Stimulated activated memory B cell treated with anti-CD40 and anti-IgM and Interleukin-4, amounts not matched to agents 10 μg/mL and 1 μg/mL and 100 μg/mL, for 72 hours (primary cell): Measurements from ENCODE around the gene FKBP9.
"Not testable (repeated sequence)": the region's sequence is repeated elsewhere in the genome, so short reads cannot be mapped to it uniquely, and the experiment has no call there.

Experiments used
- ATAC-seq: fragments of 150-1000 bp; cut with Tn5 transposase; 2 replicates; pipeline ENCODE4 v1.10.0; 2021
- H3K27ac Mint-ChIP-seq: one replicate; pipeline ENCODE4 v1.8.0; 2022; ENCODE audit warnings: mild to moderate bottlenecking, mixed read lengths
- H3K27me3 Mint-ChIP-seq: one replicate; pipeline ENCODE4 v1.8.0; 2022; ENCODE audit warnings: mixed read lengths
- H3K36me3 Mint-ChIP-seq: one replicate; pipeline ENCODE4 v1.8.0; 2022; ENCODE audit warnings: mixed read lengths
- H3K4me1 Mint-ChIP-seq: one replicate; pipeline ENCODE4 v1.8.0; 2022; ENCODE audit warnings: mixed read lengths
- H3K4me3 Mint-ChIP-seq: one replicate; pipeline ENCODE4 v1.8.0; 2022; ENCODE audit warnings: mild to moderate bottlenecking, moderate library complexity, mixed read lengths
- H3K9me3 Mint-ChIP-seq: one replicate; pipeline ENCODE4 v1.8.0; 2022; ENCODE audit warnings: mixed read lengths

FKBP9 gene, protein sequence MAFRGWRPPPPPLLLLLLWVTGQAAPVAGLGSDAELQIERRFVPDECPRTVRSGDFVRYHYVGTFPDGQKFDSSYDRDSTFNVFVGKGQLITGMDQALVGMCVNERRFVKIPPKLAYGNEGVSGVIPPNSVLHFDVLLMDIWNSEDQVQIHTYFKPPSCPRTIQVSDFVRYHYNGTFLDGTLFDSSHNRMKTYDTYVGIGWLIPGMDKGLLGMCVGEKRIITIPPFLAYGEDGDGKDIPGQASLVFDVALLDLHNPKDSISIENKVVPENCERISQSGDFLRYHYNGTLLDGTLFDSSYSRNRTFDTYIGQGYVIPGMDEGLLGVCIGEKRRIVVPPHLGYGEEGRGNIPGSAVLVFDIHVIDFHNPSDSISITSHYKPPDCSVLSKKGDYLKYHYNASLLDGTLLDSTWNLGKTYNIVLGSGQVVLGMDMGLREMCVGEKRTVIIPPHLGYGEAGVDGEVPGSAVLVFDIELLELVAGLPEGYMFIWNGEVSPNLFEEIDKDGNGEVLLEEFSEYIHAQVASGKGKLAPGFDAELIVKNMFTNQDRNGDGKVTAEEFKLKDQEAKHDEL

DNA sequence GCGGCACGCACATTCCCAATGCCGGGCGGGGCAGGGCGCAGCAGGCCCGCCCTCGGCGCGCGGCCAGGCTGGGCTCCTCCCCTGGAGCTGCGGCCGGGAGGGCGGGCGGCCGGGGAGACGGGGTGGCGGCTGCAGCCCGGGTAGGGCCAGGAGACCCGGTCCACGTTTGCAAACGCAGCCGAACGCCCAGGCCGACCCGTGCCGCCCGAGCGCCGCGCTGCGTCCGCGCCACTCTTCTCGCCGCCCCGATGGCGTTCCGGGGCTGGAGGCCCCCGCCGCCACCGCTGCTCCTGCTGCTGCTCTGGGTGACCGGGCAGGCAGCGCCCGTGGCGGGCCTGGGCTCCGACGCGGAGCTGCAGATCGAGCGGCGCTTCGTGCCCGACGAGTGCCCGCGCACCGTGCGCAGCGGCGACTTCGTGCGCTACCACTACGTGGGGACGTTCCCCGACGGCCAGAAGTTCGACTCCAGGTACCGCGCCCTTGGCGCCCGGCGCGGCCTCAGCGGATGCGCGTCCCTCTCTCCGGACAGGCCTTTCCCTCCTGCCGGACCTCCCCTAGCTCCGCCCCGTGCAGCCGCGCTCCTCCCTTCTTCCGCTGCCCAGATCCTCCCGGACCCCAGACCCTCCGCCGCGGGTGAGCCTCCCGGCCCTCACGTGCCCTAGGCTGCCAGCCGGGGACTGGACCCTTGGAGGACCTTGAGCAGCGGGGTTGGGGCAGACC, at the start of gene FKBP9:
TSS of gene FKBP9 (plus strand) at position 115 of the 720 bp plus-strand sequence. CDS start at position 249, 134 bp downstream.
- no peaks in the 10 kb centered on the region for H3K36me3 Mint-ChIP-seq
- H3K9me3 Mint-ChIP-seq, result no peaks in the 10 kb centered on the region

DNA sequence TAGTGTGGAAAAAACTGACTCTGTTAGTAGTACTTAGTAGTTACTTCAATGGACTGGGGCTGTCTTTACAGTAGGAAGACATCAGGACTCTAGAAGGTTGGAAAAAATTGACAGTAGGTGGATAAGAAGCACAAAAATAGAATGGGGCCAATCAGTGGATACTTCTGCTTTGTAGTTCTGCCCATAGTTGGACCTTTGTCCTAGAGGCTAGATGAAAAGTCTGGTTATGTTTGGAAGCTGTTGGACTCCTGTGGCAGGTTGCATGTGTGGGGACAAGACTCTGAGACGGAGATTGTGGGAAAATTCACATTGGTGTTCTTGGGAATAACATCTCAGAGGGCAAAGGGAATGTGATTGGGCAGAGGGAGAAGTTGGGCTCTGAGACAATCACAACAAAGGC, 47.0 kb upstream of the FKBP9 start:
- Mint-ChIP-seq H3K9me3 (no peaks in the 10 kb centered on the region), H3K36me3 (peaks cover 5% of the 10 kb centered on the region), H3K4me1 (no peaks in the 10 kb centered on the region), H3K27ac (no peak overlapping the region), H3K27me3 (no peaks in the 10 kb centered on the region), H3K4me3 (no peak overlapping the region)
- no peak for ATAC-seq

More for the DNA sequence above, at the start of gene FKBP9:
- Mint-ChIP-seq H3K4me1 (peaks cover 6% of the 10 kb centered on the region), H3K27ac (peak within 1 kb of the TSS; percentile 9), H3K27me3 (peaks cover 17% of the 10 kb centered on the region), H3K4me3 (peak within 1 kb of the TSS; percentile 77)
- peak; percentile 83 for ATAC-seq

DNA sequence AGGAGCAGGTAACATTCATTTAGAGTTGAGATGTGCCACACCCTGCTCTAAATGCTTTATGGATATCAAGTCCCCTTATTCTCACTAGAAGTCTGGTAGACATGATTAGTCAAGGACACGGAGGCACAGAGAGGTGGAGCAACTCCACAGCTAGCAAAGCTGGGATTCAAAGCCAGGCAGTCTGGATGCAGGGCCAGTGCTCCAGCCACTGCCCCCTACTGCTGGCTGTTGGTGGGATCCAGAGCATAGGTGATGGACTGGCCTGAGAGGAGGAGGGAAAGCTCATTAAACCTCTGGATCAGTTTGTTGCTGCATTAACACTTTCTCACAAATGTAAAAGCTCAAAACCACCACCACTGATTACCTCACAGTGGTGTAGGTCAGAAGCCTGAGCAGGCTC, 43.1 kb upstream of the FKBP9 start:
- Mint-ChIP-seq H3K4me3 (no peak overlapping the region), H3K27me3 (no peaks in the 10 kb centered on the region), H3K27ac (no peak overlapping the region), H3K9me3 (no peaks in the 10 kb centered on the region), H3K4me1 (no peaks in the 10 kb centered on the region), H3K36me3 (peaks cover 22% of the 10 kb centered on the region)
- no peak for ATAC-seq

DNA sequence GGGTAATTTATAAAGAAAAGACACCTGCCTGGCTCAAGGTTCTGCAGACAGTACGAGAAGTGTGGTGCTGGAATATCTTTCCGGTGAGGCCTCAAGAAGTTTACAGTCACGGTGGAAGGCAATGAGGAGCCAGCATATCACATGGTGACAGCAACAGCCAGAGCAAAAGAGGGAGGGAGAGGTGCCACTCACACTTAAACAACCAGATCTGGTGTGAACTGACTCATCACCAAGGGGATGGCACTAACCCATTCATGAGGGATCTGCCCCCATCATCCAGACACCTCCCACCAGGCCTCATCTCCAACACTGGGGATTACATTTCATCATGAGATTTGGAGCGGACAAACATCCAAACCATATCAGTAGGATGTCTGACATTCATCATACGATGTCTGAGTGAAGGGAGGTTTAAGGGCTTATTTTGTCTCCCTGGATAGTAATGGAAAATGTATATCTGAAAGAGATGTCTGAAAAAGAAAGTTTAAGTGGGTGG, 42.2 kb upstream of the FKBP9 start:
- ATAC-seq, result no peak
- H3K27ac Mint-ChIP-seq, result no peak overlapping the region

DNA sequence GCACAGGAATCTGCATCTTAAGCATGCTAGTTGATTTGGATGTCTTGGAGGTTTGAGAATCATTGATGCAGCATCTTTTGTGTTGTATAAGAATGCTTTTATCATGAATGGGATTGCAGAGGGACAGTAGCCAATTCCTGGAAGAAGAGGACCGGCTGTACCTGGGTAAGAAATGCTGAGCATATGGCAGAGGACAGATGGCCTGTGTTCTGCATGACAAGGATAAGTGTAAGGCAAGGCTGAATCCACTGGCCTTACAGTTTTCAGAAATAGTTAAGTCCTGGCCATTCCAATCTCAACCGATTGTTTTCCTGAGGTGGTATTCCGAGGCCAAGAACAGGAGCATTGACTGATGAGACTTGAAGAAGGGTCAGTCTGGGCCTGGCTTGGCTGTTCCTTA, 41.2 kb upstream of the FKBP9 start:
- Mint-ChIP-seq H3K4me3 (no peak overlapping the region), H3K27me3 (no peaks in the 10 kb centered on the region), H3K4me1 (no peaks in the 10 kb centered on the region), H3K9me3 (no peaks in the 10 kb centered on the region), H3K36me3 (peaks cover 28% of the 10 kb centered on the region), H3K27ac (no peak overlapping the region)
- ATAC-seq, result no peak

More for the DNA sequence above, 42.2 kb upstream of the FKBP9 start:
- Mint-ChIP-seq H3K4me1 (no peaks in the 10 kb centered on the region), H3K4me3 (no peak overlapping the region), H3K9me3 (no peaks in the 10 kb centered on the region), H3K27me3 (no peaks in the 10 kb centered on the region), H3K36me3 (peaks cover 23% of the 10 kb centered on the region)

DNA sequence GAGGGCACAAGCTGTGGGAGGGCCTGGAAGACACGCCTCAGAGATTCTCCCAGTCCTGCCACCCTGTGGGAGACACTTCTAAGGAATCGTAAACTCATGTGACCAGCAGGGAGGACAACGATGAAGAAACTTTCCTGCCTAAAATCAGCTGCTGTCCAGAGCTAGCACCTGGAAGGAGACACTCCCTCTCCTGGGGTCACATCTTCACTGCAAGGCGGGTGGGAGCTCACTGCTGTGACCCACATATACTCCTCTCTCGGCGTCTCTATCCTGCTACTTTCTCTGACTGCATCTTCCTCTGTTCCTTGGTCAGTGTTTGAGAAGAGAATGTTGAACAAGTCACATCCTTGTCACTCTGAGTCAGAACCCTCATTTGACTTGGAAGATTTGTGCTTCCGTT, 40.2 kb upstream of the FKBP9 start:
- H3K4me1 Mint-ChIP-seq, ATAC-seq, H3K9me3 Mint-ChIP-seq, H3K27ac Mint-ChIP-seq, H3K27me3 Mint-ChIP-seq, H3K4me3 Mint-ChIP-seq: not testable (repeated sequence)
- peaks cover 31% of the 10 kb centered on the region for H3K36me3 Mint-ChIP-seq

DNA sequence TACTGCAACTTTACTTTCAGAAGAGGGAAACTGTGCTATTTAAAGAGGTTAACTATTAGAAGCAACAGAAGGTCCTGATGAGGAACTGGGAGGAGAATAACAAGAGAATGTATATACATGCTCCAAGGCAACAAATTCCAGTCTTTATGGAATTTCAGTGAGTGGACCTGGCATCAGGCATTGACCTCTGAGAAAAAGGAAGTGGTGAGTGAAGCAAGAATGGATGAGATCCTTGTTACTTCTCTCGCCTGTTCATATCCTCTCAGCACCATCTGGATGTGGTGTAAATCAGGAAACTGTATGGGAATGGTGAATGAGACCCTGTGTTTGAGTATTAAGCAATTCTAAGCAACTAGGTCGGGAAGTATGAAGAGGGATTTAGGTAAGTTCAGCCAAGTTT, 35.3 kb upstream of the FKBP9 start:
- no peaks in the 10 kb centered on the region for H3K27me3 Mint-ChIP-seq
- H3K4me1 Mint-ChIP-seq, result no peaks in the 10 kb centered on the region
- H3K9me3 Mint-ChIP-seq, result no peaks in the 10 kb centered on the region
- H3K36me3 Mint-ChIP-seq, result peaks cover 36% of the 10 kb centered on the region
- H3K4me3 Mint-ChIP-seq, result no peak overlapping the region
- no peak overlapping the region for H3K27ac Mint-ChIP-seq
- no peak for ATAC-seq

DNA sequence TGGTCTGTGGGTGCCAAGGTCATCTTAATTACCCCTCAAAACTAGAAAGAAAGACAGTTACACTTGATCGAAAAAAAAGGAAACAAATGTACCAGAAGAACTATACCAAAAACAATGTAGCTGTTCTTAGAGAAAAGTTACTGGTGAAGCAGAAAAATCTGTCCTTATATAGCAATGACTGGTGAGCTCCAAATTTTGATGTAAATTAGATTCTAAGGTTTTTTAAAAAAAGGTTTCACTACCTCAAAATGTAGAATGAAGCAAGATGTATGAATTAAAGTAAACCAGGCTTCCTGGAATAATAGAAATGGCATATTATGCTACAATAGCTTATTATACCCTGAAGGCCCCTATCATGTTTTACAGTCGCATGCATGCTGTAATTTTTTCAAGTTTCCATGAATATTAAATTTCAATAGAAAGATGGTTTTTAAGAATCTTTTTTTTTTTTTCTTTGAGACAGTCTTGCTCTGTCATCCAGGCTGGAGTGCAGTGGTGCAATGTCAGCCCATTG, 28.4 kb upstream of the FKBP9 start:
- ATAC-seq, result peak; percentile 61
- Mint-ChIP-seq H3K4me3 (no peak overlapping the region), H3K4me1 (peaks cover 27% of the 10 kb centered on the region), H3K27me3 (no peaks in the 10 kb centered on the region), H3K9me3 (no peaks in the 10 kb centered on the region), H3K36me3 (peaks cover 46% of the 10 kb centered on the region), H3K27ac (peak overlapping the region; percentile 71)

DNA sequence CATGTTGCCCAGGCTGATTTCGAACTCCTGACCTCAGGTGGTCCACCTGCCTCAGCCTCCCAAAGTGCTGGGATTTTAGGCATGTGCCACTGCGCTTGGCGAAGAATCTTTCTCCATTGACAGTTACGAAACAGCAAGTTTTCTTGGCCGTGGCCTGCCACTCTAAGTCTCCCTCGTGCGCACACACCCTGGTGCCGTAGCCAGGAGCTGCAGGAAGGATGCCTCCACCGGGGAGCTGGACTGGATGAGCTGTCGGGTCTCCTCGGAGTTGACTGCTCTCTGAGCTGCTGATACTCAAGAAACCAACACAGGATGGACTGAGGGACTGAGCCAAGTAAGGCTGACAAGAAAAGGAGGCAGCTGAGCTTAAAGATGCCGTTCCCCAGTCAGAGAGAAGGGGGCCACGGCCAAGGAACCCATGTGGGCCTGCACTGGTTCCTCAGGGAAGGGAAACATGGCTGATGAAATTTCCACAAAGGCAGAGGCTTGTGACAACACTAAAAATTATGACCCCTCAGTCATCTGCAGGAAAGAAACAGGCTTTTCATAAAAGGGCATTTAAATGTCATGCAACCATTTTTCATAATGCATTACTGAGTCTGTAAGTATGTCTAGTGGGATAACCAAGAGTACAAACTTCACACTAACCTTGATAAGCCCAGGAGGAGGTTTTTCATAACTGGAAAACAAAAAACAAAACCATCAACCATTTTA, 27.7 kb upstream of the FKBP9 start:
- H3K27me3 Mint-ChIP-seq, result no peaks in the 10 kb centered on the region
- no peaks in the 10 kb centered on the region for H3K9me3 Mint-ChIP-seq
- peaks cover 27% of the 10 kb centered on the region for H3K4me1 Mint-ChIP-seq
- no peak for ATAC-seq
- no peak overlapping the region for H3K27ac Mint-ChIP-seq
- peaks cover 44% of the 10 kb centered on the region for H3K36me3 Mint-ChIP-seq
- no peak overlapping the region for H3K4me3 Mint-ChIP-seq

DNA sequence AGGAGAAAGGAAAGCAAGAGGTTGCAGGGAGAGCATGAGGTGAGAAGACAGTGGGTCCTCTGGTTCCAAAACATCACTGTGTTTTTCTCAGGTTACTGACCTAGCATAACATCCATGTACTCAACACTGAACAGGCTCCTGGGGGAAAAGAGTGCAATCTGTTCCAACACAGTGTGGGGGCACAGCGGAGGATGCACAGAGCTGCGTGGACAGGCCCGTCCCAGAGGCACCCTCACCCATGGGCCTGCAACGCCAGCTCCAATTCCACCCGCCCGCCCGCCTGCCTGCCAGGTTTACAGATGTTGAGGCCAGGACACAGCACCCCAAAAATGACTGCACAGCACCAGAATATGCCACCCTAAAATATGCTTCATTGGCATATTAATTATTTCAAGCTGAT, 26.9 kb upstream of the FKBP9 start:
- Mint-ChIP-seq H3K4me1 (peaks cover 27% of the 10 kb centered on the region), H3K36me3 (peaks cover 41% of the 10 kb centered on the region), H3K27me3 (no peaks in the 10 kb centered on the region)

DNA sequence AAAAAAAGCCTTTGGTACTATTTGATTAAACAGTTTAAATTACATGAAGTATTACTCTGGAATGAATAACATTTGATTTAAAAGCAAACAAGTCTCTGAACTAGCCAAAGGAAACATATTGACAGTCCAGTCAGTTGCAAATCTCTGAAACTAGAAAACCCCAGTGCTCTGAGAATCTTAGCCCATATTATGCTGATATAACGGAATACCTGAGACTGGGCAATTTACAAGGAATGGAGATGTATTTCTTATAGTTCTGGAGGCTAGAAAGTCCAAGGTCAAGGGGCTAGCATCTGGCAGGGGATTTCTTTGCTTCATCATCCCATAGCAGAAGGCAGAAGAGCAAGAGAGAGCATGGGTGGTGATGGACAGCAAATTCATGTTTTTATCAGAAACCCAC, 21.7 kb upstream of the FKBP9 start:
- ATAC-seq, result no peak
- H3K4me1 Mint-ChIP-seq, result peaks cover 7% of the 10 kb centered on the region
- H3K36me3 Mint-ChIP-seq, result peaks cover 21% of the 10 kb centered on the region
- no peaks in the 10 kb centered on the region for H3K9me3 Mint-ChIP-seq
- no peaks in the 10 kb centered on the region for H3K27me3 Mint-ChIP-seq
- no peak overlapping the region for H3K27ac Mint-ChIP-seq
- H3K4me3 Mint-ChIP-seq, result no peak overlapping the region

More for the DNA sequence above, 26.9 kb upstream of the FKBP9 start:
- Mint-ChIP-seq H3K4me3 (no peak overlapping the region), H3K9me3 (no peaks in the 10 kb centered on the region), H3K27ac (no peak overlapping the region)
- ATAC-seq, result no peak

DNA sequence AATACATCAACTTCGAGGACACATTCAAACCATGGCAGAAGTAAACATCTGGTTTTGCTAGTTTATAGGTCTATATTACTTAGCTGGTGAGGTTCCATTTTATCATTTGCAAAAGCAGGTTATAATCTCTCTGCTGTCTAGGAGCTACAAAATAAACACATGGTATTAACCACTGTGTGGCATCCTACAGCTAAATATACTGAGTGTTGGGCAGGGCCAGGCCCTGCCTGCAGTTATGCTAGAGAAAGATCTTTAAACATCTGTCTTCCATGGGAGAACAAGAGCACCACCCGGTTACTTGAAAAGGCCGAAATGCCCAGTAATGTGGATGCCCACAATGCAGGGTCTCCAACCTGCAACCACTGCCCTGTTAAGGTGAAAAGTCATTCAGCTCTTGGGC, 20.6 kb upstream of the FKBP9 start:
- no peak for ATAC-seq
- Mint-ChIP-seq H3K27ac (no peak overlapping the region), H3K27me3 (no peaks in the 10 kb centered on the region), H3K4me1 (peaks cover 10% of the 10 kb centered on the region), H3K4me3 (no peak overlapping the region), H3K9me3 (no peaks in the 10 kb centered on the region), H3K36me3 (peaks cover 12% of the 10 kb centered on the region)

DNA sequence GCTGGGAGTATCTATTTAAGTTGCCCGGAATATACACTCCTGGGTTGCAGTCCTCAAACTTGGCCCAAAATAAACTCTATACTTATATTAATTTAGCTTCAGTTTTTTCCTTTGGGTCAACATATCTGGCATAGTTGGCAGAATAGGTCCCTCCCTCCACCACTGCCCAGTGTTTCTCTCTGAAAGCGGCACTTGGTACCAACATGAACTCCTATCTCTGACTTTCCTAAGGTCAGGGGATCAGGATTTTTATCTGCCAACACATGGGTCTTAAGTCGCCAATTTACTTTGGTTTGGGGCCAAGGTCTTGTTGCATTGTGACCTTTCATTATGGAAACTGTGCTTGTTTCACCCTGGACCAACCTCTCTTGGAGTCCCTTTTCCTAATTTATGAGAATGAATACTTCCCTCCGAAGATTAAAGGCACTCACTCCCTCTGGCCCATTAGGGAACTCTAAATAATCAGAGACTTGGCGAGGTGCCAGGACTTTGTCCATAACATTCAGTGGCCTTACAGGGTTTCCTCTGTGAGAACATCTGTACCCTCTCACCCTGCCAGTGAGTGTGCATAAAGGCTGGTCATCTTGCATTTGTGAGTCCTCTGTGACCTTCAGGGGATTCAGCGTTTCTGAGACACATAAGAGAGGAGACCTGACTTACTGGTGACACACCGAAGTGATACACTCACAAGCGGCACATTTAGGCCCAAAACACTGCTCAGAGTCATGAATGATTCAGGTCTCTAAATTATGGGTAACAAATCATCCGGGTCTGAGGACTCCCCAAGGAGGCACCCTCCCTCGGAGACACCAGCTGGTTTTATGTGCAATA, 19.7 kb upstream of the FKBP9 start:
- Mint-ChIP-seq H3K4me1 (peaks cover 18% of the 10 kb centered on the region), H3K4me3 (no peak overlapping the region), H3K27me3 (no peaks in the 10 kb centered on the region), H3K9me3 (no peaks in the 10 kb centered on the region), H3K27ac (no peak overlapping the region), H3K36me3 (peaks cover 7% of the 10 kb centered on the region)
- no peak for ATAC-seq

DNA sequence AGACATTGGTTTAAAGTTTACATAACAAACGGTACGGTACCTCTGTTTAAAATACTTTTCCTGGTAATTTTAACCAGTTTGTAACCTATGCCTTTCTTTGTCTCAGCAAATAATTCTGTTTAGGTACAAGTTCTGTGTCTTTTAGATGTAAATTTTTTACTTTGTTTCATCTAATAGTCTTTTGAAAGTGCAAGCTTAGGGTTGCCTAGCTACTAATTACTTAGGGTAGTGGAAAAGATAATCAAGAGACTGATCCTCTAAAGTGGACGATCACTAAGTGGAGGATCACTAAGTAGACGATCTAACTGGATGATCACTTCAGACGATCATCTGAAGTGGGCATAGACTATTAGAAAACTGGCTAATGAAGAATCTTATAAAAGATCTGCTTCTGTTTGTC, 16.1 kb upstream of the FKBP9 start:
- Mint-ChIP-seq H3K27me3 (no peaks in the 10 kb centered on the region), H3K9me3 (no peaks in the 10 kb centered on the region), H3K36me3 (peaks cover 7% of the 10 kb centered on the region), H3K4me3 (peak overlapping the region; percentile 98), H3K4me1 (peaks cover 18% of the 10 kb centered on the region), H3K27ac (no peak overlapping the region)
- no peak for ATAC-seq
